ENCODE measurements around the gene MCTP1. TPM values are rescaled to one million over a fixed set of nuclear protein-coding genes. Genes with fewer than 3 reads are reported as not detected.

MCTP1 gene
- polyA plus RNA-seq, 1 donor (not counting 4 experiments of a cell fraction or from before 2014, with no cell fraction given) = 4.9 TPM

DNA sequence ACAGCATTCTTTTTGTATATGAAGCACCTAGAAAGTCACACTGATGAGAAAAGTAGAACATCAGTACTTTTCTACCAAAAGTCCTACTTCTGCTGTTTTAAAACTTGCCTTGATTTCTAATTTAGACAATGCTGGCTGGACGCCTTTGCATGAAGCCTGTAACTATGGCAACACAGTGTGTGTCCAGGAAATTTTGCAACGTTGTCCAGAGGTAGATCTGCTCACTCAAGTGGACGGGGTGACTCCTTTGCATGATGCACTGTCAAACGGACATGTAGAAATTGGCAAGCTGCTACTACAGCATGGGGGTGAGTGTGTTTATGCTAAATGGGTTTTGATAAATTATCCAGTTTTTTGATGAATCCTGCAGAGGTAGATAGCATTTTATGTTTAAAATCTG lies 592.9 kb downstream of the MCTP1 start:
- Histone ChIP-seq H4K20me1 (ENCODE audit: control insufficient read depth, extremely low read depth, insufficient read depth, low read length) (no peaks in the 10 kb centered on the region), H3K4me2 (ENCODE audit: control insufficient read depth, extremely low read depth, insufficient read depth, low read depth, low read length) (no peak overlapping the region), H3K4me3 (ENCODE audit: control insufficient read depth in 2 of 3, extremely low read depth in 1 of 3, insufficient read depth in 2 of 3, low read depth in 1 of 3, low read length in 3 of 3) (no peak overlapping the region), H3K9me3 (ENCODE audit: control insufficient read depth, low read depth, low read length) (no peaks in the 10 kb centered on the region), H3K36me3 (ENCODE audit: control insufficient read depth in 2 of 2, extremely low read depth in 1 of 2, insufficient read depth in 2 of 2, low read length in 2 of 2) (peaks cover 0 to 3% of the 10 kb centered on the region in 2 experiments), H3K4me1 (ENCODE audit: control insufficient read depth, extremely low read depth, insufficient read depth, low read length) (peaks cover 12% of the 10 kb centered on the region), H3K79me2 (ENCODE audit: control insufficient read depth, insufficient read depth, low read length) (no peaks in the 10 kb centered on the region), H2AFZ (ENCODE audit: control insufficient read depth, low read length) (no peak overlapping the region), H3K9me1 (ENCODE audit: control insufficient read depth, extremely low read depth, insufficient read depth, low read length) (no peaks in the 10 kb centered on the region), H3K27me3 (ENCODE audit: control insufficient read depth, extremely low read depth, insufficient read depth, low read length) (no peaks in the 10 kb centered on the region), H3K9ac (ENCODE audit: control insufficient read depth, extremely low read depth, insufficient read depth, low read length) (no peak overlapping the region), H3K27ac (ENCODE audit: control insufficient read depth, insufficient read depth, low read length) (no peak overlapping the region)
- dilution Hi-C loops (cut with MboI; ENCODE audit: extremely low pct_ligation_motif_present, low sequenced_read_pairs) = no loop called here
- no peak for TF ChIP-seq EZH2 (IDR thresholded peaks at IDR 0.05; ENCODE audit: low read length)
- TF ChIP-seq, protein P1, sequence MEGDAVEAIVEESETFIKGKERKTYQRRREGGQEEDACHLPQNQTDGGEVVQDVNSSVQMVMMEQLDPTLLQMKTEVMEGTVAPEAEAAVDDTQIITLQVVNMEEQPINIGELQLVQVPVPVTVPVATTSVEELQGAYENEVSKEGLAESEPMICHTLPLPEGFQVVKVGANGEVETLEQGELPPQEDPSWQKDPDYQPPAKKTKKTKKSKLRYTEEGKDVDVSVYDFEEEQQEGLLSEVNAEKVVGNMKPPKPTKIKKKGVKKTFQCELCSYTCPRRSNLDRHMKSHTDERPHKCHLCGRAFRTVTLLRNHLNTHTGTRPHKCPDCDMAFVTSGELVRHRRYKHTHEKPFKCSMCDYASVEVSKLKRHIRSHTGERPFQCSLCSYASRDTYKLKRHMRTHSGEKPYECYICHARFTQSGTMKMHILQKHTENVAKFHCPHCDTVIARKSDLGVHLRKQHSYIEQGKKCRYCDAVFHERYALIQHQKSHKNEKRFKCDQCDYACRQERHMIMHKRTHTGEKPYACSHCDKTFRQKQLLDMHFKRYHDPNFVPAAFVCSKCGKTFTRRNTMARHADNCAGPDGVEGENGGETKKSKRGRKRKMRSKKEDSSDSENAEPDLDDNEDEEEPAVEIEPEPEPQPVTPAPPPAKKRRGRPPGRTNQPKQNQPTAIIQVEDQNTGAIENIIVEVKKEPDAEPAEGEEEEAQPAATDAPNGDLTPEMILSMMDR (optimal IDR thresholded peaks at IDR 0.05 in 1 of 3, IDR thresholded peaks at IDR 0.05 in 1 of 3, conservative IDR thresholded peaks at IDR 0.05 in 1 of 3; ENCODE audit: extremely low read depth in 1 of 3, insufficient read depth in 2 of 3, low read length in 3 of 3) = no peak
- FAIRE-seq (no peak), DNase-seq (ENCODE audit: low read depth, low spot score) (no peak)

DNA sequence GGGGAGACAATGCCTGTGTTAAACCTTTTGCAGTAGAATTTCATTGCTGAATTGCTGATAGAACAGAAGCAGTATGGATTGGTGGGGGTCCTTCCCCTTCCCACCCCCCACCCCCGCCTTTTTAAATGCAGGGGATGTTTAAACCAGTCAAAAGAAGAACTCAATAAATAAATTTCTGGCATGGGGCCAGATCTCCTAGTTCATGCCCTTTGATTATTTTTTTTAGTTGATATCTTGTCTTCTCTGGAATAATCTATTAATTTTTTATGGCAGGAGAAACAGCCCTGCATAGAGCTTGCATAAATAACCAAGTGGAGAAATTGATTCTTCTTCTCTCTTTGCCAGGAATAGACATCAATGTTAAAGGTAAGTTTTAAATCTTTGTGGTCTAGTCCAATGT lies 593.6 kb downstream of the MCTP1 start:
- Histone ChIP-seq H3K27me3 (ENCODE audit: control insufficient read depth, extremely low read depth, insufficient read depth, low read length) (no peaks in the 10 kb centered on the region), H3K9me1 (ENCODE audit: control insufficient read depth, extremely low read depth, insufficient read depth, low read length) (no peaks in the 10 kb centered on the region), H3K79me2 (ENCODE audit: control insufficient read depth, insufficient read depth, low read length) (no peaks in the 10 kb centered on the region), H3K36me3 (ENCODE audit: control insufficient read depth in 2 of 2, extremely low read depth in 1 of 2, insufficient read depth in 2 of 2, low read length in 2 of 2) (peaks cover 0 to 3% of the 10 kb centered on the region in 2 experiments), H4K20me1 (ENCODE audit: control insufficient read depth, extremely low read depth, insufficient read depth, low read length) (no peaks in the 10 kb centered on the region), H3K4me3 (ENCODE audit: control insufficient read depth in 2 of 3, extremely low read depth in 1 of 3, insufficient read depth in 2 of 3, low read depth in 1 of 3, low read length in 3 of 3) (no peak overlapping the region), H3K4me1 (ENCODE audit: control insufficient read depth, extremely low read depth, insufficient read depth, low read length) (peaks cover 12% of the 10 kb centered on the region), H2AFZ (ENCODE audit: control insufficient read depth, low read length) (no peak overlapping the region), H3K4me2 (ENCODE audit: control insufficient read depth, extremely low read depth, insufficient read depth, low read depth, low read length) (no peak overlapping the region), H3K9ac (ENCODE audit: control insufficient read depth, extremely low read depth, insufficient read depth, low read length) (no peak overlapping the region), H3K9me3 (ENCODE audit: control insufficient read depth, low read depth, low read length) (no peaks in the 10 kb centered on the region), H3K27ac (ENCODE audit: control insufficient read depth, insufficient read depth, low read length) (no peak overlapping the region)
- no peak for TF ChIP-seq EZH2 (IDR thresholded peaks at IDR 0.05; ENCODE audit: low read length)
- TF ChIP-seq, protein P1 (optimal IDR thresholded peaks at IDR 0.05 in 1 of 3, IDR thresholded peaks at IDR 0.05 in 1 of 3, conservative IDR thresholded peaks at IDR 0.05 in 1 of 3; ENCODE audit: extremely low read depth in 1 of 3, insufficient read depth in 2 of 3, low read length in 3 of 3) = no peak
- FAIRE-seq (no peak), DNase-seq (ENCODE audit: low read depth, low spot score) (no peak)
- dilution Hi-C loops (cut with MboI; ENCODE audit: extremely low pct_ligation_motif_present, low sequenced_read_pairs) = no loop called here
